ENCODE data around the gene NOCT.
"Not testable (repeated sequence)": the region's sequence is repeated elsewhere in the genome, so short reads cannot be mapped to it uniquely, and the experiment has no call there.

Gene NOCT

GRCh38 chr4:138996090-138996489 is 19.5 kb upstream of the NOCT start:
- no peak for TF ChIP-seq CTCF (IDR thresholded peaks at IDR 0.05; ENCODE audit: low read depth, low read length)
- H3K4me3 ChIP-seq (ENCODE audit: low read depth, low read length) = no peak overlapping the region

- H3K4me3 ChIP-seq (ENCODE audit: low read depth, low read length) = no peak overlapping the region
- no peak for TF ChIP-seq CTCF (IDR thresholded peaks at IDR 0.05; ENCODE audit: low read depth, low read length)
These were observed 15.9 kb upstream of the NOCT start for GRCh38 chr4:138999666-139000065.

GRCh38 chr4:139000134-139000533 is 15.4 kb upstream of the NOCT start:
- not testable (repeated sequence) for H3K4me3 ChIP-seq (ENCODE audit: low read depth, low read length)

GRCh38 chr4:139001430-139001829 is 14.2 kb upstream of the NOCT start:
- not testable (repeated sequence) for H3K4me3 ChIP-seq (ENCODE audit: low read depth, low read length)

GRCh38 chr4:139003668-139004067 is 11.9 kb upstream of the NOCT start:
- H3K4me3 ChIP-seq (ENCODE audit: low read depth, low read length) = not testable (repeated sequence)

- no peak for TF ChIP-seq CTCF (IDR thresholded peaks at IDR 0.05; ENCODE audit: low read depth, low read length)
- no peak overlapping the region for H3K4me3 ChIP-seq (ENCODE audit: low read depth, low read length)
These were observed 9.8 kb upstream of the NOCT start for GRCh38 chr4:139005774-139006173.

GRCh38 chr4:139007640-139008039 is 7.9 kb upstream of the NOCT start:
- no peak overlapping the region for H3K4me3 ChIP-seq (ENCODE audit: low read depth, low read length)
- TF ChIP-seq CTCF (IDR thresholded peaks at IDR 0.05; ENCODE audit: low read depth, low read length) = no peak

- not testable (repeated sequence) for H3K4me3 ChIP-seq (ENCODE audit: low read depth, low read length)
These were observed 7.3 kb upstream of the NOCT start for GRCh38 chr4:139008278-139008677.

- no peak overlapping the region for H3K4me3 ChIP-seq (ENCODE audit: low read depth, low read length)
- no peak for TF ChIP-seq CTCF (IDR thresholded peaks at IDR 0.05; ENCODE audit: low read depth, low read length)
These were observed 5.9 kb upstream of the NOCT start for GRCh38 chr4:139009702-139010101.

Measured in WI38 (cell line).